Ishikawa (cell line): ENCODE results near the gene OPCML.

ENCODE experiments used
- CEBPB ChIP-seq: IDR thresholded peaks from 2 replicates; pipeline ENCODE4 v1.6.1; 2012
- CREB1 ChIP-seq: IDR thresholded peaks from 2 replicates; pipeline ENCODE4 v1.6.1; 2012; ENCODE audit warnings: low read depth
- EGR1 ChIP-seq: IDR thresholded peaks from 2 replicates; pipeline ENCODE4 v1.6.1; 2012
- EP300 ChIP-seq: IDR thresholded peaks from 2 replicates; pipeline ENCODE4 v1.6.1; 2012; ENCODE audit warnings: borderline replicate concordance
- FOXM1 ChIP-seq: IDR thresholded peaks from 2 replicates; pipeline ENCODE4 v1.6.1; 2012; ENCODE audit warnings: low read depth, borderline replicate concordance
- MAX ChIP-seq: IDR thresholded peaks from 2 replicates; pipeline ENCODE4 v1.6.1; 2012
- NFIC ChIP-seq: IDR thresholded peaks from 2 replicates; pipeline ENCODE4 v1.6.1; 2012
- RAD21 ChIP-seq: IDR thresholded peaks from 2 replicates; pipeline ENCODE4 v1.6.1; 2012; ENCODE audit warnings: low read depth
- REST ChIP-seq: IDR thresholded peaks from 2 replicates; pipeline ENCODE4 v1.6.1; 2012; ENCODE audit warnings: low read depth, mild to moderate bottlenecking
- TAF1 ChIP-seq: IDR thresholded peaks from 2 replicates; pipeline ENCODE4 v1.6.1; 2012; ENCODE audit warnings: low read depth, mild to moderate bottlenecking
- TCF12 ChIP-seq: IDR thresholded peaks from 2 replicates; pipeline ENCODE4 v1.6.1; 2012; ENCODE audit warnings: low read depth
- TEAD4 ChIP-seq: IDR thresholded peaks from 2 replicates; pipeline ENCODE4 v1.6.1; 2012
- USF1 ChIP-seq: IDR thresholded peaks from 2 replicates; pipeline ENCODE4 v1.6.1; 2012
- YY1 ChIP-seq: IDR thresholded peaks from 2 replicates; pipeline ENCODE4 v1.6.1; 2012; ENCODE audit warnings: low read depth
- ZBTB7A ChIP-seq: IDR thresholded peaks from 2 replicates; pipeline ENCODE4 v1.6.1; 2012; ENCODE audit warnings: low read depth

Gene OPCML

GRCh38 chr11:132627981-132628380 is 904.3 kb downstream of the OPCML start:
- TF ChIP-seq CEBPB (no peak), EP300 (no peak), EGR1 (no peak), REST (no peak), YY1 (no peak), FOXM1 (no peak), TCF12 (no peak)

- TF ChIP-seq TCF12: no peak
- TF ChIP-seq YY1: no peak
- no peak for TF ChIP-seq TAF1
- TF ChIP-seq CREB1: no peak
- TF ChIP-seq MAX: no peak
- no peak for TF ChIP-seq REST
- TF ChIP-seq FOXM1: no peak
- TF ChIP-seq RAD21: no peak
- no peak for TF ChIP-seq CEBPB
- TF ChIP-seq NFIC: no peak
- no peak for TF ChIP-seq ZBTB7A
- TF ChIP-seq EP300: no peak
- TF ChIP-seq EGR1: no peak
- no peak for TF ChIP-seq USF1
- no peak for TF ChIP-seq TEAD4
These were observed 905.9 kb downstream of the OPCML start for GRCh38 chr11:132626446-132626845.

GRCh38 chr11:132623511-132623910 is 908.8 kb downstream of the OPCML start:
- TF ChIP-seq USF1 (no peak), EGR1 (no peak), CREB1 (no peak), MAX (no peak), NFIC (no peak), FOXM1 (no peak), YY1 (no peak), TEAD4 (no peak), TCF12 (no peak), RAD21 (no peak)

DNA sequence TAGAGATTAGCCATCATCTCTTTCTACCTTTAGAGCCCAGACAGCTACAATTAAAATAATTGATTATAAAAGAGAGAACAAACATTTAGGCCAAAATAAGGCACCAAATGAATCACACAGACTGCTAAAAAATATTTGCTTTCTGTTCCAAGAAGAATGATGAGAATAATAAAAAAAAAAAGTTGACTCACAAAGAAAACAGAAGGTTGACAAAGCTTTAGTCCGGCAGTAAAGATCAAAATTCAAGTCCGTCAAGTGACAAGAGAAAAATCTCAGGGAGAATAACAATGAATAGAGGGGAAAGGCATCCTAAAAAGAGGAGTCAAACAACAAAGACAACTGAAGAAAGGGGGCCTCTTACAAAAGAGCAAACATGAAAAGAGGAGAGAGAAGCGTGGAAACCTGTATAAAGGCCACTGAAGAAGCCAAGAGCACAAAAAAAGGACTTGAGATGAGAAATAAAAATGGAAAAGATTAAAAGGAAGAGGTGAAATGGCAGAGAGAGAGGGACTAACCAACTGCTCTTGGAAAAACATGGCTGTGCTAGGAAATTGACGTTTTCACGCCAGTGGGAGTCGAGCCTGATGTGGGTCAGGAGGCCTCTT is 910.2 kb downstream of the OPCML start:
- TF ChIP-seq MAX (no peak), CEBPB (no peak), TCF12 (no peak), EGR1 (no peak), EP300 (no peak), NFIC (no peak)

DNA sequence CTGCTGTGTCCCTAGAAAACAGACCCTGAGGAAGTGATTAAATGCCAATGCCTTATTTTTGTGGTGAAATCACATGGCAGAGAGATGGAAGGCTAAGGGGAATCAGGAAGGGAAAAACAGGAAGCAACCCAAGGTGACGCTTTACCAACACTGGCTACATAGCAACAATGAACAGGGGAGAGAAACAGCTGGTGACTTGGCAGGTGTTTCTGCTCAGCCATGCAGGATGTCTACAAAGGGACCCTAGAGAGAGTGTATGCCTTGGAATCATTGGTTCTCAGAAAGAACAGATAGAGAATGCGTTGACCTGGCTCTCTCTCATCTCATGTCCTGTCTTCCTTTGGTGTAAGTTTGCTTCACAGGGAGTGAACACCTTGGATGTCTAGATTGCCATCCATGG is 911.9 kb downstream of the OPCML start:
- TF ChIP-seq FOXM1 (no peak), YY1 (no peak), RAD21 (no peak), CEBPB (no peak), NFIC (no peak), MAX (no peak), TCF12 (no peak), REST (no peak), CREB1 (no peak), EGR1 (no peak), EP300 (no peak), TAF1 (no peak), ZBTB7A (no peak), USF1 (no peak), TEAD4 (no peak)
